HepG2 (cell line): ENCODE measurements around the gene FAM114A1. TPM values are rescaled to one million over a fixed set of nuclear protein-coding genes. Genes with fewer than 3 reads are reported as not detected.

ENCODE experiments used
- ATAC-seq: fragments of 200-7000 bp; cut with Tn5 transposase; 3 replicates; pipeline ENCODE4 v1.9.1; 2020; ENCODE audit warnings: mild to moderate bottlenecking, moderate library complexity
- BruUV-seq: library from RNA; stranded (reverse); fragments of 400-500 nt; replicated peaks from 2 replicates; lab custom pipeline; 2021; lab: Mats Ljungman, UMichigan
- CTCF ChIA-PET: fragments of 300-600 bp; formaldehyde crosslinking; extraction: SDS; loops from one replicate; lab custom pipeline; 2021; ENCODE audit warnings: low total read pairs, inconsistent platforms, low intra/inter-chr PET ratio; lab: Yijun Ruan, JAX
- POLR2A ChIA-PET: fragments of 350-600 bp; sonication (Branson Sonifier 250); formaldehyde crosslinking; loops from one replicate; lab custom pipeline; 2020; ENCODE audit warnings: antibody characterized with exemption, inconsistent platforms; lab: Yijun Ruan, JAX
- DNase-seq: peaks from one replicate; pipeline ENCODE4 v3.0.0-alpha.2; 2015; ENCODE audit warnings: low spot score
- FAIRE-seq: peaks from 3 replicates; lab custom pipeline; 2011; peaks lifted over from hg19 to GRCh38; lab: Jason Lieb, UNC
- H2AFZ ChIP-seq: one replicate; pipeline ENCODE4 v1.6.1; 2011; ENCODE audit warnings: low read length, inconsistent platforms
- H3K27ac ChIP-seq: fragments of 300-600 bp; 3 replicates; pipeline ENCODE4 v1.8.0; 2011; ENCODE audit warnings: mixed run types, mild to moderate bottlenecking, mixed read lengths, low read length, inconsistent platforms; ENCODE audit not compliant: insufficient read depth; ENCODE audit errors: extremely low read length
- H3K27me3 ChIP-seq, 2 experiments: fragments of 200-600 bp in 1 of 2; 2 replicates in 1 of 2; 3 replicates in 1 of 2; pipeline versions ENCODE4 v1.6.0 to v1.8.0; 2011; ENCODE audit warnings: low read length in 2 of 2, mild to moderate bottlenecking in 2 of 2, moderate library complexity in 2 of 2, inconsistent platforms in 1 of 2; ENCODE audit not compliant: insufficient read depth in 2 of 2, control insufficient read depth in 1 of 2
- H3K36me3 ChIP-seq, 2 experiments: fragments of 200-600 bp in 1 of 2; replicated peaks in 1 of 2; 2 replicates in 1 of 2; 3 replicates in 1 of 2; pipeline versions ENCODE4 v1.5.1 to v1.8.0; 2011; ENCODE audit warnings: low read length in 2 of 2, inconsistent platforms in 1 of 2; ENCODE audit not compliant: insufficient read depth in 2 of 2, control insufficient read depth in 1 of 2
- H3K4me1 ChIP-seq: 2 replicates; pipeline ENCODE4 v1.5.1; 2012; ENCODE audit warnings: low read length, inconsistent platforms; ENCODE audit not compliant: insufficient read depth
- H3K4me2 ChIP-seq: 2 replicates; pipeline ENCODE4 v1.6.0; 2011; ENCODE audit warnings: low read depth, low read length, inconsistent platforms
- H3K4me3 ChIP-seq, 3 experiments: fragments of 200-600 bp in 1 of 3; sonication (generic), shearing (Covaris generic) in 1 of 3; replicated peaks in 1 of 3; 2 replicates each; pipeline ENCODE4 v1.5.1; 2011 to 2016; ENCODE audit warnings: low read length in 3 of 3, inconsistent platforms in 2 of 3, low read depth in 2 of 3, mild to moderate bottlenecking in 2 of 3, control low read depth in 1 of 3, mixed read lengths in 1 of 3; ENCODE audit not compliant: insufficient read depth in 1 of 3
- H3K79me2 ChIP-seq: one replicate; pipeline ENCODE4 v1.6.1; 2011; ENCODE audit warnings: low read length, inconsistent platforms; ENCODE audit not compliant: insufficient read depth
- H3K9ac ChIP-seq: 2 replicates; pipeline ENCODE4 v1.6.0; 2011; ENCODE audit warnings: mild to moderate bottlenecking, low read depth, low read length, inconsistent platforms; ENCODE audit not compliant: insufficient read depth
- H3K9me3 ChIP-seq: 2 replicates; pipeline ENCODE4 v1.5.1; 2012; ENCODE audit warnings: mild to moderate bottlenecking, low read length
- H4K20me1 ChIP-seq: 2 replicates; pipeline ENCODE4 v1.6.0; 2011; ENCODE audit warnings: inconsistent platforms, mild to moderate bottlenecking, low read length, moderate library complexity; ENCODE audit not compliant: insufficient read depth
- AFF4 ChIP-seq: sonication (generic); formaldehyde crosslinking; IDR thresholded peaks from 2 replicates; pipeline ENCODE4 v1.4.0; 2020; ENCODE audit warnings: missing genetic modification reagents
- CREB1 ChIP-seq, 2 experiments: fragments of 450-650 bp in 1 of 2; IDR thresholded peaks; 2 replicates each; pipeline ENCODE4 v1.6.1; 2016 to 2017; ENCODE audit warnings: control low read depth in 1 of 2, mild to moderate bottlenecking in 1 of 2, missing compliant biosample characterization in 1 of 2, missing genetic modification characterization in 1 of 2
- ELF1 ChIP-seq: sonication (generic); formaldehyde crosslinking; IDR thresholded peaks from 2 replicates; pipeline ENCODE4 v1.4.0; 2020; ENCODE audit warnings: missing genetic modification reagents
- JARID2 ChIP-seq: sonication (generic); formaldehyde crosslinking; IDR thresholded peaks from 2 replicates; pipeline ENCODE4 v1.8.1; 2023; ENCODE audit warnings: missing genetic modification reagents, inconsistent platforms; ENCODE audit not compliant: insufficient replicate concordance
- KAT8 ChIP-seq: IDR thresholded peaks from 2 replicates; pipeline ENCODE4 v1.6.1; 2016; ENCODE audit warnings: missing genetic modification reagents, missing compliant biosample characterization
- MXD4 ChIP-seq: IDR thresholded peaks from 2 replicates; pipeline ENCODE4 v1.6.1; 2016; ENCODE audit warnings: mild to moderate bottlenecking, missing biosample characterization, missing genetic modification reagents
- SRY ChIP-seq: sonication (generic); formaldehyde crosslinking; IDR thresholded peaks from 2 replicates; pipeline ENCODE4 v1.8.0; 2022; ENCODE audit warnings: mild to moderate bottlenecking, missing genetic modification reagents
- ZBTB4 ChIP-seq: sonication (generic); formaldehyde crosslinking; IDR thresholded peaks from 2 replicates; pipeline ENCODE4 v1.4.0; 2020; ENCODE audit warnings: missing genetic modification reagents, mild to moderate bottlenecking, borderline replicate concordance
- ZC3H4 ChIP-seq: sonication (generic); formaldehyde crosslinking; IDR thresholded peaks from 2 replicates; pipeline ENCODE4 v1.4.0; 2020; ENCODE audit warnings: missing genetic modification reagents, borderline replicate concordance
- ZHX1 ChIP-seq: sonication (generic); formaldehyde crosslinking; IDR thresholded peaks from 2 replicates; pipeline ENCODE4 v1.8.1; 2022; ENCODE audit warnings: low read depth, mild to moderate bottlenecking, missing genetic modification reagents
- ZNF101 ChIP-seq: sonication (generic); formaldehyde crosslinking; IDR thresholded peaks from 2 replicates; pipeline ENCODE4 v1.4.0; 2020; ENCODE audit warnings: mild to moderate bottlenecking, low read depth, missing genetic modification reagents, borderline replicate concordance
- ZNF674 ChIP-seq: sonication (generic); formaldehyde crosslinking; IDR thresholded peaks from 2 replicates; pipeline ENCODE4 v1.5.0; 2020; ENCODE audit warnings: low read depth, mild to moderate bottlenecking, missing genetic modification reagents
- ZNF879 ChIP-seq: sonication (generic); formaldehyde crosslinking; IDR thresholded peaks from 2 replicates; pipeline ENCODE4 v1.8.1; 2023; ENCODE audit warnings: missing genetic modification reagents
- WGBS: methylation state at CpG from one replicate; pipeline ENCODE4 v1.1.6; 2017; ENCODE audit warnings: low lambda C conversion rate; 5-methylcytosine and 5-hydroxymethylcytosine counted together
- in situ Hi-C: cut with HindIII; loops from 2 replicates; pipeline ENCODE4 v1.10.0; 2017; ENCODE audit warnings: low pct_unique_long_range_greater_than_20kb; ENCODE audit not compliant: extremely low pct_ligation_motif_present
- intact Hi-C: fragments of 100-400 bp; cut with micrococcal nuclease; formaldehyde crosslinking; loops from one replicate; pipeline ENCODE4 v1.10.0; 2022; ENCODE audit not compliant: unreplicated experiment
- polyA plus RNA-seq, 8 experiments: library from polyadenylated mRNA; depleted of rRNA in 3 of 8; stranded (reverse) in 7 of 8; unstranded in 1 of 8; fragments of >200 nt; fragmentation: Illumina TruSeq in 4 of 8; extraction: Trizol in 4 of 8; gene quantifications; 2 replicates each; pipeline versions ENCODE4 v1.2.1 to v1.2.3, GENCODE V29; 2011 to 2016; ENCODE audit warnings: low read depth in 4 of 8, missing spikeins in 1 of 8, mixed read lengths in 1 of 8; ENCODE audit not compliant: insufficient read depth in 1 of 8
- total RNA-seq, 5 experiments: library from RNA; depleted of rRNA; stranded (reverse); fragments of >200 nt; fragmentation: Illumina TruSeq; extraction: Trizol; gene quantifications; 2 replicates each; pipeline ENCODE4 v1.2.3, GENCODE V29; 2016; ENCODE audit warnings: low read depth in 1 of 5

The FAM114A1 gene
- total and polyA plus RNA-seq, 2 of the 13 experiments (the other 11 are each of a cell fraction or from before 2014, with no cell fraction given): 61.0 to 76.9 TPM

- TF ChIP-seq ZBTB4 (CRISPR knock-in tag) (no peak), ZNF101 (CRISPR knock-in tag) (no peak), MXD4 (CRISPR knock-in tag) (no peak), ZNF879 (CRISPR knock-in tag) (no peak), ZC3H4 (CRISPR knock-in tag) (no peak), ZHX1 (CRISPR knock-in tag) (no peak), CREB1 (IDR thresholded peaks at IDR 0.05) (no peak), CREB1 (CRISPR knock-in tag; IDR thresholded peaks at IDR 0.05) (no peak), AFF4 (CRISPR knock-in tag) (no peak), SRY (CRISPR knock-in tag) (no peak), KAT8 (no peak), JARID2 (CRISPR knock-in tag) (no peak), ELF1 (CRISPR knock-in tag) (no peak), ZNF674 (no peak)
- H4K20me1 ChIP-seq: no peaks in the 10 kb centered on the region
- no peaks in the 10 kb centered on the region for H3K9me3 ChIP-seq
- no peak overlapping the region for H3K9ac ChIP-seq
- intact Hi-C loops (no loop called here), in situ Hi-C loops (no loop called here)
- FAIRE-seq (no peak), DNase-seq (no peak), ATAC-seq (no peak)
- no peaks in the 10 kb centered on the region for H3K79me2 ChIP-seq
- CTCF ChIA-PET: no interaction called here
- POLR2A ChIA-PET: no interaction called here
- H3K27me3 ChIP-seq: no peaks in the 10 kb centered on the region
- H3K27ac ChIP-seq: no peak overlapping the region
- peaks cover 16% of the 10 kb centered on the region for H3K4me1 ChIP-seq
- BruUV-seq: no TSS peak
- H3K4me2 ChIP-seq: no peak overlapping the region
- no peak overlapping the region for H3K4me3 ChIP-seq
- WGBS: 68% methylated on average over 5 of the region's 5 CpGs
- H3K36me3 ChIP-seq: peaks cover 0 to 7% of the 10 kb centered on the region in 2 experiments; a peak in 2 of 5 replicates
- no peak overlapping the region for H2AFZ ChIP-seq
Measured at GRCh38 chr4:38949411-38950051, 81.9 kb downstream of the FAM114A1 start.
